ENCODE results near the gene TLR6. TPM values are rescaled to one million over a fixed set of nuclear protein-coding genes. Genes with fewer than 3 reads are reported as not detected.

TLR6 gene
- total and polyA plus RNA-seq, 5 donors from 2014 or later, result 0.39 to 2.3 (median 0.85) TPM

DNA sequence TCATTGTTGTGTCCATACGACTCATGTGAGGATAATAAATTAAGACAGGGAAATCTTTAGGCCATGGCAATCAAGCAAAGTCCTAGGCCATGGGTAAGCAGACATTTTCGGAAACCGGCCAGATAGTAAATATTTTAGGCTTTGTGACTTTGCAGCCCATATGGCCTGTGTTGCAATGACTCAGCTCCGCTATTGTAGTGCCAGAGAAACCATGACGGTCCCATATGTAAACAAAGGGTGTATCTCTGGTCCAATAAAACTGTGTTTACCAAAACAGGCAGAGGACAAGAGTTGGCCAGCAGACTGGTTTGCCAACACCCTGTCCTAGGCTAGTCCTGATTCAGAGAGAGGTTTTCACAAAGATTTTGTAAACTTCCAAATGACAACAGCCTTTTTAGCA is 16.0 kb upstream of the TLR6 start:
- Mint-ChIP-seq H3K9me3 (peaks cover 0 to 2% (median 0%) of the 10 kb centered on the region in 7 donors), H3K36me3 (no peaks in the 10 kb centered on the region), H3K4me1 (peaks cover 0 to 6% (median 0%) of the 10 kb centered on the region in 4 donors), H3K4me3 (no peak overlapping the region), H3K27ac (no peak overlapping the region), H3K27me3 (peaks cover 37% of the 10 kb centered on the region)
- Histone ChIP-seq H3K4me3 (ENCODE audit: low read depth, low read length) (no peak overlapping the region), H3K9me3 (ENCODE audit: control insufficient read depth in 2 of 2, low read length in 2 of 2) (no peaks in the 10 kb centered on the region), H3K27ac (ENCODE audit: insufficient read depth, low read length, poor library complexity, severe bottlenecking) (no peak overlapping the region), H3K4me1 (ENCODE audit: control insufficient read depth, insufficient read depth, low read length, poor library complexity, severe bottlenecking) (peaks cover 3% of the 10 kb centered on the region), H3K36me3 (ENCODE audit: control insufficient read depth, insufficient read depth, low read length) (no peaks in the 10 kb centered on the region), H3K27me3 (ENCODE audit: control insufficient read depth, insufficient read depth, low read length) (peaks cover 17% of the 10 kb centered on the region)
- DNase-seq (no peak), ATAC-seq (ENCODE audit: low read depth in 2 of 2) (no peak)

DNA sequence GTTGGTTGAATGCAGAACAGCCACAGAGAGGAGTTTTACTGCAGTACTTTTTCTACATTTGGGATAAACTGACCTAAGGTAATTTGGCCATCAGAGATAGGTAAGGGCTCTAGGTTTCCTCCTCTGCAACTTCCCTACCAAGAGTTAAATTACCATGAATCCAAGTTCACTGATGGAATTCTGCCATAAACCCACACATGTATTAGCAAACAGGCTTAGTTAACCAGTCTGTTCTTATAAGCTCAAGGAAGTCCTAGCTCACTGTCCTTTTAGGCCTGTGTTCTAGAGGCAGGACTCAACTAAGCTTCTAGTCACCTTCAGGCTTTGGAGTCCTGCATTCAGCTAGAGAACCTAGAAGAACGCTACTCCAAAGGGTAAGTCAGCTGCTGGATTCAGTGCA is 15.0 kb upstream of the TLR6 start:
- H3K4me3 ChIP-seq (ENCODE audit: low read depth, low read length), result no peak overlapping the region
- H3K27ac ChIP-seq (ENCODE audit: insufficient read depth, low read length, poor library complexity, severe bottlenecking), result no peak overlapping the region
- H3K4me1 Mint-ChIP-seq, result peaks cover 3 to 11% (median 4%) of the 10 kb centered on the region in 4 donors
- peaks cover 3% of the 10 kb centered on the region for H3K4me1 ChIP-seq (ENCODE audit: control insufficient read depth, insufficient read depth, low read length, poor library complexity, severe bottlenecking)
- H3K27me3 Mint-ChIP-seq, result peaks cover 44% of the 10 kb centered on the region
- H3K9me3 ChIP-seq (ENCODE audit: control insufficient read depth in 2 of 2, low read length in 2 of 2), result no peaks in the 10 kb centered on the region
- H3K27ac Mint-ChIP-seq, result no peak overlapping the region
- DNase-seq, result no peak
- H3K9me3 Mint-ChIP-seq, result no peaks in the 10 kb centered on the region
- ATAC-seq (ENCODE audit: low read depth in 2 of 2), result no peak
- no peaks in the 10 kb centered on the region for H3K36me3 Mint-ChIP-seq
- peaks cover 18% of the 10 kb centered on the region for H3K27me3 ChIP-seq (ENCODE audit: control insufficient read depth, insufficient read depth, low read length)
- no peaks in the 10 kb centered on the region for H3K36me3 ChIP-seq (ENCODE audit: control insufficient read depth, insufficient read depth, low read length)
- no peak overlapping the region for H3K4me3 Mint-ChIP-seq

- peaks cover 3 to 17% (median 5%) of the 10 kb centered on the region in 4 donors for H3K4me1 Mint-ChIP-seq
- H3K27ac Mint-ChIP-seq, result no peak overlapping the region
- no peak overlapping the region for H3K4me3 Mint-ChIP-seq
- H3K4me1 ChIP-seq (ENCODE audit: control insufficient read depth, insufficient read depth, low read length, poor library complexity, severe bottlenecking), result peaks cover 3% of the 10 kb centered on the region
- no peaks in the 10 kb centered on the region for H3K36me3 ChIP-seq (ENCODE audit: control insufficient read depth, insufficient read depth, low read length)
- ATAC-seq (ENCODE audit: low read depth in 2 of 2), result no peak
- H3K4me3 ChIP-seq (ENCODE audit: low read depth, low read length), result no peak overlapping the region
- H3K27me3 Mint-ChIP-seq, result peaks cover 38% of the 10 kb centered on the region
- no peak for DNase-seq
- H3K36me3 Mint-ChIP-seq, result no peaks in the 10 kb centered on the region
- H3K27me3 ChIP-seq (ENCODE audit: control insufficient read depth, insufficient read depth, low read length), result peaks cover 21% of the 10 kb centered on the region
- no peak overlapping the region for H3K27ac ChIP-seq (ENCODE audit: insufficient read depth, low read length, poor library complexity, severe bottlenecking)
- no peaks in the 10 kb centered on the region for H3K9me3 ChIP-seq (ENCODE audit: control insufficient read depth in 2 of 2, low read length in 2 of 2)
- no peaks in the 10 kb centered on the region for H3K9me3 Mint-ChIP-seq
Measured at GRCh38 chr4:38870098-38870808, 13.6 kb upstream of the TLR6 start.

GRCh38 chr4:38869511-38869910 is 12.9 kb upstream of the TLR6 start:
- Mint-ChIP-seq H3K36me3 (no peaks in the 10 kb centered on the region), H3K4me3 (no peak overlapping the region), H3K4me1 (peaks cover 3 to 18% (median 5%) of the 10 kb centered on the region in 4 donors), H3K9me3 (no peaks in the 10 kb centered on the region), H3K27me3 (peaks cover 33% of the 10 kb centered on the region), H3K27ac (no peak overlapping the region)
- H3K36me3 ChIP-seq (ENCODE audit: control insufficient read depth, insufficient read depth, low read length), result no peaks in the 10 kb centered on the region
- no peak overlapping the region for H3K4me3 ChIP-seq (ENCODE audit: low read depth, low read length)
- no peaks in the 10 kb centered on the region for H3K9me3 ChIP-seq (ENCODE audit: control insufficient read depth in 2 of 2, low read length in 2 of 2)
- ATAC-seq (ENCODE audit: low read depth in 2 of 2) (no peak), DNase-seq (peak in 1 of 3 donors; percentile 23)
- peaks cover 22% of the 10 kb centered on the region for H3K27me3 ChIP-seq (ENCODE audit: control insufficient read depth, insufficient read depth, low read length)
- no peak overlapping the region for H3K27ac ChIP-seq (ENCODE audit: insufficient read depth, low read length, poor library complexity, severe bottlenecking)
- H3K4me1 ChIP-seq (ENCODE audit: control insufficient read depth, insufficient read depth, low read length, poor library complexity, severe bottlenecking), result peaks cover 3% of the 10 kb centered on the region

DNA sequence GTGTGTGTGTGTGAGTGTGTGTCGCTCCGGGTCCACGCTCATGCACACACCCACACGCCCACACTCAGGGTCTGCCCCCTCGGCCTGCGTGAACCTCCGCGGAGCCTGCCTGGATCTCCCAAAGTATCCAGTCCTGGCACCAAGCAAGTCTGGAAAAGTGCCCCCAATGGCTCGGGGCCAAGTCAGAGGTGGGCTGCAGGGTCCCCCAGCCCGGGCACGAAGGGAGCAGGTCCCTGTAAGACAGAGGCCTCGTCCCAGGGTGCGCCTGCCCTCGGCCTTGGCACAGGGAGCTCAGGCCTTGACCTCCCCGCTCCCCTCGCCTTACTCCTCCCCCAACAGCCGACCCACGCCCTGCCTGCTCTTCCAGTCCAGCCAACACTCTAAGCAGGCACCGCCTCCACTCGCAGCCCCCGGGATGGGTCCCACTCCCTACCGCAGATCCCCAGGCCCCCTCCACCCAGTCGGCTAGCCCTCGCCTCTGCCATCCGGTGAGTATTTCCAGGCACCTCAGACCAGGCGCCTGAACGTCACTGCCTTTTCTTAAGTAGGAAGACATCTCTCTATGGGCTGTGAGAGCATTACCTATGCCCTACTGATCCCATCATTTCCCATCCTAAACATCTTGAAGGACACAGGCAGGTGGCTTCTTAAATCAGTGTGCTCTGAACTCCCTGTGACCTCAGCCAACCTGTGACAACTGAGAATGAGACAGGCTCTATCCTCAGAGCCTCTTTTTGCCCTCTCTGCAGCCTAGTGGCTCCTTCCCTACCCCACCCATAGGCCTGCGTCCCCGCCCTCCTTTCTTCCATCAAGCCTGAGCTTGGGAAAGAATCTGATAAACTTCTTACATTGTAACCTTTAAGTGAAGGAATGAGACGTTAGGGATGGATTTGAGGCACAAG is 11.7 kb upstream of the TLR6 start:
- H3K27ac ChIP-seq (ENCODE audit: insufficient read depth, low read length, poor library complexity, severe bottlenecking), result no peak overlapping the region
- Mint-ChIP-seq H3K4me1 (peaks cover 3 to 18% (median 5%) of the 10 kb centered on the region in 4 donors), H3K36me3 (peaks cover 5% of the 10 kb centered on the region), H3K4me3 (peak overlapping the region in 3 of 4 donors; percentile 17 to 78 (median 65)), H3K27ac (no peak overlapping the region), H3K9me3 (no peaks in the 10 kb centered on the region), H3K27me3 (peaks cover 30% of the 10 kb centered on the region)
- no peak for ATAC-seq (ENCODE audit: low read depth in 2 of 2)
- H3K4me1 ChIP-seq (ENCODE audit: control insufficient read depth, insufficient read depth, low read length, poor library complexity, severe bottlenecking), result peaks cover 3% of the 10 kb centered on the region
- no peak overlapping the region for H3K4me3 ChIP-seq (ENCODE audit: low read depth, low read length)
- DNase-seq, result no peak
- peaks cover 18% of the 10 kb centered on the region for H3K27me3 ChIP-seq (ENCODE audit: control insufficient read depth, insufficient read depth, low read length)
- no peaks in the 10 kb centered on the region for H3K9me3 ChIP-seq (ENCODE audit: control insufficient read depth in 2 of 2, low read length in 2 of 2)
- H3K36me3 ChIP-seq (ENCODE audit: control insufficient read depth, insufficient read depth, low read length), result no peaks in the 10 kb centered on the region

- Mint-ChIP-seq H3K9me3 (no peaks in the 10 kb centered on the region), H3K36me3 (peaks cover 5% of the 10 kb centered on the region), H3K27me3 (peaks cover 28% of the 10 kb centered on the region), H3K27ac (no peak within 1 kb of the TSS), H3K4me3 (peak within 1 kb of the TSS; percentile 7 to 78 (median 41)), H3K4me1 (peaks cover 3 to 18% (median 5%) of the 10 kb centered on the region in 4 donors)
- Histone ChIP-seq H3K36me3 (ENCODE audit: control insufficient read depth, insufficient read depth, low read length) (no peaks in the 10 kb centered on the region), H3K27me3 (ENCODE audit: control insufficient read depth, insufficient read depth, low read length) (peaks cover 18% of the 10 kb centered on the region), H3K9me3 (ENCODE audit: control insufficient read depth in 2 of 2, low read length in 2 of 2) (no peaks in the 10 kb centered on the region), H3K4me1 (ENCODE audit: control insufficient read depth, insufficient read depth, low read length, poor library complexity, severe bottlenecking) (peaks cover 3% of the 10 kb centered on the region), H3K4me3 (ENCODE audit: low read depth, low read length) (no peak within 1 kb of the TSS), H3K27ac (ENCODE audit: insufficient read depth, low read length, poor library complexity, severe bottlenecking) (peak within 1 kb of the TSS; percentile 14)
- peak in 1 of 3 donors; percentile 46 for DNase-seq
- ATAC-seq (ENCODE audit: low read depth in 2 of 2), result peak; percentile 55 to 74
Measured at GRCh38 chr4:38867478-38868058, 11.0 kb upstream of the TLR6 start, which contains the start of gene FAM114A1. FAM114A1 (plus strand) TSS chr4:38867806; CDS start chr4:38878079, 10,273 bp downstream.

DNA sequence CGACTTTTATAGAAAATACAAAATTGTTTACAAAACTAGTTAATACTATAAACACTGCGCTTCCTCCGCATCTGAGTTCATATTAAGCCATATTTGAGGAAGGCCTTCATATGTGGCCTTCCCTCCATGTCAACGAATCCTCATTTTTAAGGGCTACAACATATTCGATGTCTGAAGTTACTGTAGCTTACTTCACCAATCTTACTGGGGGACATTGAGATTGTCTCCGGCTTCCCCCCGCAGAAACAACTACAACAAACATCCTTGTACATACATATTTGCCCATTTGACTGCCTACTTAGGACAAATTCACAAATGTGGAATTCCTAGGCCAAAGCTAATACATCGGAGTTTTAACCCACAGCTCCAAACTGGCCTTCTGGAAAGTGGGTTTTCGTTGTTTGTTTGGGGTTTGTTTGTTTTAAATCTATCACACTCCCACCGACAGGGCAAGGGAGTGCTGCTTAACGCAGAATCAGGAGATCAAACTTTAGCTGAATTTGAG is 10.4 kb upstream of the TLR6 start:
- H3K9me3 Mint-ChIP-seq, result no peaks in the 10 kb centered on the region
- H3K27ac Mint-ChIP-seq, result no peak overlapping the region
- peaks cover 3 to 18% (median 5%) of the 10 kb centered on the region in 4 donors for H3K4me1 Mint-ChIP-seq
- Histone ChIP-seq H3K4me3 (ENCODE audit: low read depth, low read length) (no peak overlapping the region), H3K36me3 (ENCODE audit: control insufficient read depth, insufficient read depth, low read length) (no peaks in the 10 kb centered on the region), H3K4me1 (ENCODE audit: control insufficient read depth, insufficient read depth, low read length, poor library complexity, severe bottlenecking) (peaks cover 3% of the 10 kb centered on the region), H3K27me3 (ENCODE audit: control insufficient read depth, insufficient read depth, low read length) (peaks cover 18% of the 10 kb centered on the region), H3K9me3 (ENCODE audit: control insufficient read depth in 2 of 2, low read length in 2 of 2) (no peaks in the 10 kb centered on the region), H3K27ac (ENCODE audit: insufficient read depth, low read length, poor library complexity, severe bottlenecking) (no peak overlapping the region)
- DNase-seq, result no peak
- peaks cover 5% of the 10 kb centered on the region for H3K36me3 Mint-ChIP-seq
- H3K4me3 Mint-ChIP-seq, result peak overlapping the region in 3 of 4 donors; percentile 7 to 63 (median 58)
- ATAC-seq (ENCODE audit: low read depth in 2 of 2), result no peak
- peaks cover 24% of the 10 kb centered on the region for H3K27me3 Mint-ChIP-seq

Data from CD4-positive, CD25-positive, alpha-beta regulatory T cell (primary cell).